ENCODE data around the gene ST6GALNAC4. TPM values are rescaled to one million over a fixed set of nuclear protein-coding genes. Genes with fewer than 3 reads are reported as not detected.

ST6GALNAC4 gene
- total and polyA plus RNA-seq, 10 of the 15 experiments (the other 5 are each of a cell fraction or from before 2014, with no cell fraction given), result 4.2 to 63.2 (median 35.2) TPM

- Histone ChIP-seq H3K4me2 (ENCODE audit: control insufficient read depth, insufficient read depth) (no peak overlapping the region), H3K27ac (ENCODE audit: control insufficient read depth, insufficient read depth) (no peak overlapping the region), H3K9me3 (replicated peaks; ENCODE audit: control insufficient read depth, insufficient read depth, low read length) (peaks cover 15% of the 10 kb centered on the region; the same call in 2 of the 3 replicates), H3K9ac (ENCODE audit: control insufficient read depth, insufficient read depth, low read length) (no peak overlapping the region), H3K4me1 (ENCODE audit: control insufficient read depth, insufficient read depth, low read length) (peaks cover 10% of the 10 kb centered on the region), H3K79me2 (ENCODE audit: control insufficient read depth, insufficient read depth, low read length) (no peaks in the 10 kb centered on the region; the same call in 1 of the 2 replicates), H2AFZ (ENCODE audit: control insufficient read depth, low read depth, low read length) (no peak overlapping the region), H3K4me3 (no peak overlapping the region), H3K36me3 (ENCODE audit: control insufficient read depth in 2 of 2, insufficient read depth in 2 of 2, low read length in 1 of 2) (peaks cover 13 to 16% of the 10 kb centered on the region in 2 experiments; a peak in 3 of 4 replicates), H3K27me3 (replicated peaks in 1 of 2; ENCODE audit: control insufficient read depth in 2 of 2, insufficient read depth in 2 of 2, low read length in 1 of 2) (no peaks in the 10 kb centered on the region), H4K20me1 (ENCODE audit: control insufficient read depth, insufficient read depth) (no peaks in the 10 kb centered on the region)
- 94% methylated on average over 4 of the region's 4 CpGs for WGBS (ENCODE audit: insufficient coverage, insufficient replicate concordance, low lambda C conversion rate, missing lambda C conversion rate)
- intact Hi-C loops (cut with micrococcal nuclease; ENCODE audit: unreplicated experiment), result no loop called here
- ChIA-PET RAD21 (ENCODE audit: unreplicated experiment) (no interaction called here), POLR2A (interaction anchor here (0.6 kb wide), 1 partner anchor 148 kb away, joined by 4 read pairs; no protein-coding TSS in a partner anchor), SMC1A (ENCODE audit: uncharacterized antibody, unreplicated experiment) (interaction anchor here (0.7 kb wide), 1 partner anchor 147 kb away, joined by 3 read pairs; no protein-coding TSS in a partner anchor), CTCF (interaction anchor here (1.2 kb wide), 1 partner anchor 24 kb away, joined by 3 read pairs; the partner anchor contains the start of gene ST6GALNAC4)
- no peak for FAIRE-seq
- TF ChIP-seq SUPT20H (IDR thresholded peaks at IDR 0.05; ENCODE audit: borderline replicate concordance, control insufficient read depth, low read depth, low read length), result no peak
- no peak for TF ChIP-seq NR2F1 (conservative IDR thresholded peaks at IDR 0.05)
- TF ChIP-seq, protein P1, sequence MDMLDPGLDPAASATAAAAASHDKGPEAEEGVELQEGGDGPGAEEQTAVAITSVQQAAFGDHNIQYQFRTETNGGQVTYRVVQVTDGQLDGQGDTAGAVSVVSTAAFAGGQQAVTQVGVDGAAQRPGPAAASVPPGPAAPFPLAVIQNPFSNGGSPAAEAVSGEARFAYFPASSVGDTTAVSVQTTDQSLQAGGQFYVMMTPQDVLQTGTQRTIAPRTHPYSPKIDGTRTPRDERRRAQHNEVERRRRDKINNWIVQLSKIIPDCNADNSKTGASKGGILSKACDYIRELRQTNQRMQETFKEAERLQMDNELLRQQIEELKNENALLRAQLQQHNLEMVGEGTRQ (IDR thresholded peaks at IDR 0.05; ENCODE audit: borderline replicate concordance, low read depth, low read length), result no peak
- TF ChIP-seq, protein P2, sequence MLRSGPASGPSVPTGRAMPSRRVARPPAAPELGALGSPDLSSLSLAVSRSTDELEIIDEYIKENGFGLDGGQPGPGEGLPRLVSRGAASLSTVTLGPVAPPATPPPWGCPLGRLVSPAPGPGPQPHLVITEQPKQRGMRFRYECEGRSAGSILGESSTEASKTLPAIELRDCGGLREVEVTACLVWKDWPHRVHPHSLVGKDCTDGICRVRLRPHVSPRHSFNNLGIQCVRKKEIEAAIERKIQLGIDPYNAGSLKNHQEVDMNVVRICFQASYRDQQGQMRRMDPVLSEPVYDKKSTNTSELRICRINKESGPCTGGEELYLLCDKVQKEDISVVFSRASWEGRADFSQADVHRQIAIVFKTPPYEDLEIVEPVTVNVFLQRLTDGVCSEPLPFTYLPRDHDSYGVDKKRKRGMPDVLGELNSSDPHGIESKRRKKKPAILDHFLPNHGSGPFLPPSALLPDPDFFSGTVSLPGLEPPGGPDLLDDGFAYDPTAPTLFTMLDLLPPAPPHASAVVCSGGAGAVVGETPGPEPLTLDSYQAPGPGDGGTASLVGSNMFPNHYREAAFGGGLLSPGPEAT (IDR thresholded peaks at IDR 0.05; ENCODE audit: low read depth), result no peak
- no peak for TF ChIP-seq WRNIP1 (IDR thresholded peaks at IDR 0.05; ENCODE audit: borderline replicate concordance, low read depth, low read length)
- no peak for TF ChIP-seq ZBTB40 (IDR thresholded peaks at IDR 0.05; ENCODE audit: borderline replicate concordance)
- TF ChIP-seq LARP7 (IDR thresholded peaks at IDR 0.05), result no peak
- no peak for TF ChIP-seq TCF3 (IDR thresholded peaks at IDR 0.05; ENCODE audit: borderline replicate concordance, insufficient read depth, low read depth, low read length)
- no peak for TF ChIP-seq ZNF274 (IDR thresholded peaks at IDR 0.05; ENCODE audit: insufficient read depth, insufficient read length)
- BruUV-seq (replicated peaks), result no TSS peak
- ATAC-seq, result no peak
- DNase-seq (ENCODE audit: low read depth, low spot score), result no peak
- in situ Hi-C loops (cut with MboI), result no loop called here
These were observed 23.4 kb downstream of the ST6GALNAC4 start for GRCh38 chr9:127893392-127893791.
